Activated CD4-positive, alpha-beta T cell treated with anti-CD3 and anti-CD28 coated beads, Interleukin-2, Interleukin-4, amounts not matched to agents 100 ng/mL and 50 ng/mL, durations not matched to agents 16 hours and 8 hours (primary cell): Measurements from ENCODE around the gene HADHB.
"Not testable (repeated sequence)": the region's sequence is repeated elsewhere in the genome, so short reads cannot be mapped to it uniquely, and the experiment has no call there.

Source experiments
- DNase-seq: peaks from one replicate; pipeline ENCODE4 v3.0.0-alpha.2; 2020; ENCODE audit warnings: low spot score

HADHB gene

DNA sequence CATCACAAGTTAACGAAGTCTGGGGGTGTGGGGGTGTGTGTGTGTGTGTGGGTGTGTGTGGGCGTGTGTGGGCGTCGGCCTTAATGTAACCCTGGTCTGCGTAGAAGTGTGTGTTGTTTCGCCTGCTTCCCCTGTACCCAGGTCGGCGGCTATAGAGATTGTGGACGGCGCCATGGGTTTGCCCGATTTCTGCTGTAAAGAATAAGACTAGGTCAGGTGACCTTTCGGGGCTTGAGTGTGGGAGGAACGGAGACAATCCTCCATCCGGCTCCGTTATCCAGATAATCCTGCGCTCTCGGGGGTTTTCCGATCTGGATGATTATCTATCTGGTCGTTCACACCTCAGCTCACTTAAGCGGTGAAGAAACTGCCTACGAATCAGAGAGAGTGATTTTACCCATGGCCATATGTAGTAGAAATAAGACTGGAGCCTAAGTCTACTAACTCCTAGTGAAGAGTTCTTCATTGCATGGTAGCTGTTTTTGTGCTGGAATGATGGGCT, 543 bp downstream of the HADHB start:
- peak; percentile 52 for DNase-seq

DNA sequence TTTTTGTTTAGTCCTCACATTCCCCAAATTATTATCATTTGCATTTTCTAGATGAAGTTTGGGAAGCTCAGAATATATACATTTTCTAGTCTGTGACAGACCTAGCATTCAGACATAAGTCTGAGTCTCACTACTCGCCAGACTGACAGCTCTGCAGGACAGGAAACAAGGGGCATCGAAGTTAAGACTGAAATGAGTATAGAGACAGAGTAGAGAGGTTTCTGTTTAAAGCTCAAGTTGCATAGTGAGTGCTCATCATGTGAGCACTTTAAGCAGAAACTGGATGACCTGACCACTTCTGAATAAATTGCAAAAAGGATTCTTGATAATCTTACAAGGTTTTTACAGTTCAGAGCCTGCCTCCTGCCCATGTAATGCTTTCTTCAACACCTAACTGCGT, 1.1 kb downstream of the HADHB start:
- DNase-seq = peak; percentile 65

GRCh38 chr2:26246818-26247217, 2.1 kb downstream of the HADHB start:
- DNase-seq = peak; percentile 40

DNA sequence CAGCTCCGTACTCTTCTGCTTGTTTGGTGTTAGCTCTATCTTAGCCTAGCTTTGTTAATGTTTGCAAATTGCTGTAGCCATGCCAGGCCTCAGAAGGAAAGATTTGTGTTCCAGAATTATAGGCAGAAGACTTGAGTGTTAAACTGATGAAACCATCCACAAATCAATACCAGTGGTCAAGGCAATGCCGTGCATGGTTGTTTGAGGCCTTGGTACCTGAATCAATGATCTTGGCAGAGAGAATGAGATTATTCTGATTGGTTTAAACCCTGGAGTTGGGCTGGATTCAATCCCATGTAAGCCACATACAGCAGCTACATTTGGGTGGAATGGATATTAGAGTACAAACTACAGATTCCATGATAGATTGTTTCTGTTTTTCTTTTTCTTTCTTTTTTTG, 4.9 kb downstream of the HADHB start:
- DNase-seq = no peak

DNA sequence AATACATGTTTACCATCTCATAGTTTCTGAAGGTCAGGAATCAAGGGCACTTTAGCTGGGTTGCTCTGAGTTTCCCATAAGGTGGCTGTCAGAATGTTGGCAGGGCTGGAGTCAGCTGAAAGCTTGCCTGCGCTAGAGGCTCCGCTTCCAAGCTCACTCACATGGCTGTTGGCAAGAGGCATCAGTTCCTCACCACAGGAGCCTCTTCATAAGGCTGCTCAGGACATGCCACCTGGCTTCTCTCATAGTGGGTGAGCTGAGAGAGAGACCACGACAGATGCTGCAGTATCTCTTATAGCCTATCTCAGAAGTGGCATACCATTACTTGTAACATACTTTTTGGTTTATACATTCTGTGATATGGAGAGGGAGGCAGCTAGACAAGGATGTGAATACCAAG, 7.2 kb downstream of the HADHB start:
- DNase-seq = no peak

DNA sequence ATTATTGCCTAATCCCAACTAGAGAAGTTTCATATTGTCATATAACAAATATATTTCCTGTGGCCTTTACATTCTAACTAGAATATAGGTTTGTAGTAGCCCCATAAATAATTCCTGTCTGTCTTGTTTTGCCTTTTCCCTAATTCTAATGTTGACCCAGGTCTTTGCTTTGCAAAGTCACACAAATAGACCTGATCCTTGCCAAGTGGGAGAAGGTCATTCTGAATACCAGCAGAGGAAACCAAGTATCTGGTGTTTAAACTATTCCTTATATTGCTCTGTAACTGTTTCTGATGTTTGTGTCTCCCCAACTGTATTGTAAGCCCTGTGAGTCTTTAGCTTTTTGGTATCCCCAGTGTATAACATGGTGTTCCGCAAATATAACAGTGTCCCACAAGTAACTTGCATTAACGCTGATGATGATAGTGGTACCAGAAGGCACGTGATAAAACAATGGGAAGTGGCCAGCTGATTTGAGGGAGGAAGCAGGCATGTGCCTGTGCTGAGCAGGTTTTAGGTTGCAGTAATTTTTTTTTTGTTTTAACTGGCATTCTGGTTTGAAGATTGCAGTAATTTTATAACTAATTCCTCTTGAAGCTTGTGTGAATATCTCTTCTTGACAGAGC, 11.1 kb downstream of the HADHB start:
- no peak for DNase-seq

GRCh38 chr2:26258836-26259235, 14.1 kb downstream of the HADHB start:
- DNase-seq = not testable (repeated sequence)

- no peak for DNase-seq
Measured at GRCh38 chr2:26268213-26268612, 23.5 kb downstream of the HADHB start.

- not testable (repeated sequence) for DNase-seq
Measured at GRCh38 chr2:26268670-26269385, 24.1 kb downstream of the HADHB start.

DNA sequence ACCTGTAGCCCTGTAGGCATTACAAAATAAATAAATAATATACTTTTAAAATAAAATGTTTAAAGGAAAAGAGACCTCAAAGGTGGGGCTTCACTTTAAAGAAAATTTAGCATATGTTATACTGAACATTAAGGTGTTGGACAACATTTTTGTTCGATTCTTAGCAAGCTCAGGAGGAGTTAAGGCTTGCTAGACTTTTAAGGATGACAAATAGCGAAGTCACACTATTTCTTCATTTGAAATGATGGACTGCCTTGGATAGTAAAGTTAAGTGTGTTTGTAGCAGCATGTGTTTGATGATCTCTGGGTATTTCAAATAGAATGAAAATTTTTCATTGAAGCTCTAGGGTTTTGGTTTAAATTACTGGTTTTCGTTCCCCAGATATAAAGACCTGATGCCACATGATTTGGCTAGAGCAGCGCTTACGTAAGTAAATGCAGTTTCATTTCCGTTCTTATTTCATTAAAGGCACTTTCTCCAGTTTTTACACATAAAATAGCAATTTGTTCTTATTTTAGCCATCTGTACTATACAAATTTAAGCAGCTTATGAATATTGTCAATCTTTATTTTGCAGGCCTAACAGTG, 24.9 kb downstream of the HADHB start:
- no peak for DNase-seq

DNA sequence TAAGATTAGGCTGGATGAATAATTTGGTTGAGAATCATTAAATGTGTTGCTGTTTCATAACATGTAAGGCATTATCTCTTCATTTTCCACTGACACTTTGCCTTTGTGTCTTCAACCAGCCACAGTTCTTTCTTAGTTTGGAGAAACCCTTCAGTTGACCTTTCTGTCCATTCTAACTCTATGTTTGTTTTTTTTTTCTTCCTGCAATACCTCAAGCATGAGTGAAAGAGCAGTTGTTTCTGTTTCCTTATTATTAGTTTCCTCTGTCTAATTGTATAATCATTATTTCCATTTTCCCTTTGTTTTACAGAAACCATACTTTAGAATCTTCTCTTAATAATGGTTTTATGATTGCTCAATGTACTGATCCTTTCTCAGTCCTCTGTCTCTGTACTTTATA, 25.6 kb downstream of the HADHB start:
- DNase-seq = no peak

DNA sequence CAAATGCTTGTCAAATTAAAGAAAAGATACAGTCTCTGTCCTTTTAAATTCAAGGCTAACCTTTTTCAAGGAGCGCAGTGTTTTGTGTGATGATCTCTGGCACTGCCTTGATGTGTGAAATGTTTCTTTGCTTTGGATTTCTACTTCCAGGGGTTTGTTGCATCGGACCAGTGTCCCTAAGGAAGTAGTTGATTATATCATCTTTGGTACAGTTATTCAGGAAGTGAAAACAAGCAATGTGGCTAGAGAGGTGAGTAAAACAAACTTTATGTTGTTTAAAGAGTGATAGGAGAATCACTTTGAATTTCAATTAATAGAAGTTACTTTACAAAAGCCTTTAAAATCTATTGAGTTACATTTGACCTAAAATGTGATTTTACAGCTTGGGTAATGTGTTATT, 28.8 kb downstream of the HADHB start:
- DNase-seq = no peak

GRCh38 chr2:26274058-26274613, 29.4 kb downstream of the HADHB start:
- no peak for DNase-seq

DNA sequence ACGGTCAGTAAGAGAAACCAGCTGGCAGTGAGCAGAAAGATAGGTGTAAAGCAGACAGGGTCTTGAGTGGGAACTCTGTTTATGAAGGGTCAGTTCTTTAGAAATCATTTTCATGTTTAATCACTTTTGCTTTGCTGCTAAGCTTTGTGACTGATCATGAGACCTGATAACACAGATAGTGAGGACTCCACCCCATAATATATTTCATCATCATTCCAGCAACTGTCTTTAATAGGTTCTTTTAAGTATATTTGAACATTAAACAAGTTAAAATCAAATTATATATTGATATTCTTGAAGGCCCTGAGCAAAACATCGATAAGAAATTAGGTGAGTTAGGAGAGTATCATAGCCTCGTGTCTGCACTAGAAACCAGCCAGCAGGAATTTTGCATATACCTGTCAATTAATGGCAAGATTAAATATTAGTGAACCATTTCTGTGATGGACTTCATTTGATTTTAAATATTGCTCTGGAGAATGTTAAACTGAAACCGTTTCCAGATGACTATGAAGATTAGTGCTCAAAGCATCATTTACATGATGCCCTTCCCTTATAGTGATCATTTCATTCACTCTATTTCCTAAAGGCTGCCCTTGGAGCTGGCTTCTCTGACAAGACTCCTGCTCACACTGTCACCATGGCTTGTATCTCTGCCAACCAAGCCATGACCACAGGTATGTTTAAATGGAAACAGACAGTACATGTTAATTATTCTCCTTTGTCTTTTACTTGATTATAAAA, 31.9 kb downstream of the HADHB start:
- no peak for DNase-seq

DNA sequence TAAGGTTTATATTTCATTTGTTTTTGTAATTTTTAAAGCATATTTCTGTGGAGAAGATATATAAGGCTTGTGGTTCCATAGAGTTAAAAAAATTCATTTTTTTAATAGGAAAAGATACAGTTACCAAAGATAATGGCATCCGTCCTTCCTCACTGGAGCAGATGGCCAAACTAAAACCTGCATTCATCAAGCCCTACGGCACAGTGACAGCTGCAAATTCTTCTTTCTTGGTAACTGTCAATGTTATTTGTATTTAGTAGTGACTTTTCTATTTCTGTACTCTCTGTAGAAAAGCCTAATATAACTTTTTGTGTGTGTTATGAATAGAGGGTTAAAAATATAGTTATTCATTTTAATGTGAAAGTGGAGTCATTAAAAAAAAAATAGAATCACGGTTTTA, 35.1 kb downstream of the HADHB start:
- DNase-seq = no peak

GRCh38 chr2:26281226-26281625, 36.5 kb downstream of the HADHB start:
- DNase-seq = no peak

GRCh38 chr2:26283606-26284005, 38.9 kb downstream of the HADHB start:
- no peak for DNase-seq

- no peak for DNase-seq
Measured at GRCh38 chr2:26284132-26284531, 39.4 kb downstream of the HADHB start.

DNA sequence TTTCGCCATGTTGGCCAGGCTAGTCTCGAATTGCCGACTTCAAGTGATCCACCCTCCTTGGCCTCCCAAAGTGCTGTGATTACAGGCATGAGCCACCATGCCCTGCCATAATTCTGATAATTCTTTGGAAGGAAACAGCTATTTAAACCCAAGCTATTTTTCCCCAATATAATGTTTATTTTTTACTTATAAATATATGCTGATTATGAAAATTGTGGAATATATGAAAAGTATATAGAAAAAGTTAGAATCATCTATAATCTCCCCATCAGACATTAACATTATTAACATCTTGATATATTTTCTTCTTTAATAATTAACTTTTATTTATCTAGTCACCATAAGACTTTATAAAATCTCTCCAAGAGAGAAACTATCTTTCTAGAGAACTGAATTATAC, 41.2 kb downstream of the HADHB start:
- no peak for DNase-seq

- DNase-seq = no peak
Measured at GRCh38 chr2:26290001-26290400, 45.3 kb downstream of the HADHB start.

DNA sequence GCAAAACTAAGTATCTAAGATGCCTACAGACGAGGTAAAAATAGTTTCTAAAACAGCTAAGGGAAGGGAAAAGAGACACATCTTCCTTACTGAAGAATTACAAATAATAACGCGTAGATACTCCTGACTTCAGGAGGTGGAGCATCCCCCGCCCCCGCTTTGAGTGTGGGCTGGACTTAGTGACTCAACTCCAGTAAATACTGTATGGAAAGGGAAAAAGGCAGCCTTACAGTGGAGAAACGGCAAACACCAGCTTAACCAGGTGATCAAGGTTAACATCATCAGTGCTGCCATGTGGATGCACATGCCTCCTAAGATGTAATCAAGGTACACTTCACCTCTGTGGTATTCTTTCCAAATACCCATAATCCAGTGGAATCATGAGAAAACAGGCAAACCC, 47.9 kb downstream of the HADHB start:
- DNase-seq = no peak

- DNase-seq = no peak
Measured at GRCh38 chr2:26295511-26295910, 50.8 kb downstream of the HADHB start.
